Nephron progenitor cell (in vitro differentiated cells): ENCODE results near the gene RPS15.

Experiments used
- DNase-seq: peaks from one replicate; pipeline ENCODE4 v3.0.0; 2021
- H3K27ac Mint-ChIP-seq: 2 replicates; pipeline ENCODE4 v1.8.0; 2021; ENCODE audit warnings: mild to moderate bottlenecking, moderate library complexity, mixed read lengths
- H3K27me3 Mint-ChIP-seq: 2 replicates; pipeline ENCODE4 v1.8.0; 2021; ENCODE audit warnings: mild to moderate bottlenecking, low read depth, mixed read lengths; ENCODE audit not compliant: poor library complexity
- H3K36me3 Mint-ChIP-seq: 2 replicates; pipeline ENCODE4 v1.8.0; 2021; ENCODE audit warnings: low read depth, mixed read lengths
- H3K4me1 Mint-ChIP-seq: 2 replicates; pipeline ENCODE4 v1.8.0; 2021; ENCODE audit warnings: mixed read lengths
- H3K4me3 Mint-ChIP-seq: 2 replicates; pipeline ENCODE4 v1.8.0; 2021; ENCODE audit warnings: mild to moderate bottlenecking, moderate library complexity, mixed read lengths
- H3K9me3 Mint-ChIP-seq: 2 replicates; pipeline ENCODE4 v1.8.0; 2021; ENCODE audit warnings: mild to moderate bottlenecking, moderate library complexity, mixed read lengths
- CTCF ChIP-seq: fragments of 200-600 bp; sonication (generic); IDR thresholded peaks from 2 replicates; pipeline ENCODE4 v1.5.0; 2021; ENCODE audit warnings: antibody characterized with exemption

The RPS15 gene

DNA sequence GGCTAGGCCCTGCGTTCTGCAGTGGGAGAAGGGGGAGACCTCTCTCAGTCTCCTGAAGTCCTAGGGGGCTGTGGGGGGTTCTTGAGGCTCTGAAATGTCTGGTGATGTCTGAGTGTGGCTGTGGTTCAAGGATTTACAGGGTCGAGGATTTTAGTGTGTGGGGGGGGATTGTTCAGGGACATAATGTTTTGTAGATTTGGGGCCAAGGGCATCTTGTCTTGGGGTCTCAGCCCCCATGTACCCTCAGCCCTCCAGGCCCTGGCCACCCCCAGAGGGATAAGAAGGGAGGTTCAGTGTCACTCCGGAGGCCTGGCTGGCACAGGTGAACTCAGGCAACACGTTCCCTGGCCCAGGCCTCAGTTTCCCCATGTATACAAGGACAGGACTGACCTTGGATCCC is 9.3 kb downstream of the RPS15 start:
- no peak for DNase-seq
- Mint-ChIP-seq H3K27me3 (peaks cover 81% of the 10 kb centered on the region), H3K36me3 (peaks cover 4% of the 10 kb centered on the region), H3K9me3 (no peaks in the 10 kb centered on the region), H3K4me1 (peaks cover 9% of the 10 kb centered on the region), H3K27ac (no peak overlapping the region), H3K4me3 (peak overlapping the region; percentile 31)
- TF ChIP-seq CTCF: no peak

DNA sequence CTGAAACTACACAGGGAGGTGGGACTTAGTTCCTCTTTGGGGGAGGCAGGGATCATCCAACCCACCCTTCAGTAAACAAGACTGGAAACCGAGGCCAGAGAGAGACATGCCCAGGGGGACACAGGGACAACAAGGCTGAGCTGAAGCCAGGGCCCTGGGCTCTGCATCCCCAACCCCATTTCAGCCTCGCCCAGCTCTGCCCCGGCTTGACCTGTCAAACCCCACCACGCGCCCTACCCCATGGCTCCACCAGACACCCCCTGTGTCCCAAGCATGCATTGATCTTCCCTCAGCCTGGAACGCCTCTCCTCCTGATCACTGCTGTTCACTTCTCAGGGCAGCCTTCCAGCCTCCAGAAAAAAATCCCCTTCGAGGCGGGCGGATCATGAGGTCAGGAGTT is 9.7 kb downstream of the RPS15 start:
- H3K4me3 Mint-ChIP-seq: no peak overlapping the region
- peaks cover under 1% of the 10 kb centered on the region for H3K36me3 Mint-ChIP-seq
- H3K9me3 Mint-ChIP-seq: no peaks in the 10 kb centered on the region
- TF ChIP-seq CTCF: no peak
- peaks cover 5% of the 10 kb centered on the region for H3K4me1 Mint-ChIP-seq
- H3K27ac Mint-ChIP-seq: no peak overlapping the region
- DNase-seq: no peak
- H3K27me3 Mint-ChIP-seq: peaks cover 85% of the 10 kb centered on the region

DNA sequence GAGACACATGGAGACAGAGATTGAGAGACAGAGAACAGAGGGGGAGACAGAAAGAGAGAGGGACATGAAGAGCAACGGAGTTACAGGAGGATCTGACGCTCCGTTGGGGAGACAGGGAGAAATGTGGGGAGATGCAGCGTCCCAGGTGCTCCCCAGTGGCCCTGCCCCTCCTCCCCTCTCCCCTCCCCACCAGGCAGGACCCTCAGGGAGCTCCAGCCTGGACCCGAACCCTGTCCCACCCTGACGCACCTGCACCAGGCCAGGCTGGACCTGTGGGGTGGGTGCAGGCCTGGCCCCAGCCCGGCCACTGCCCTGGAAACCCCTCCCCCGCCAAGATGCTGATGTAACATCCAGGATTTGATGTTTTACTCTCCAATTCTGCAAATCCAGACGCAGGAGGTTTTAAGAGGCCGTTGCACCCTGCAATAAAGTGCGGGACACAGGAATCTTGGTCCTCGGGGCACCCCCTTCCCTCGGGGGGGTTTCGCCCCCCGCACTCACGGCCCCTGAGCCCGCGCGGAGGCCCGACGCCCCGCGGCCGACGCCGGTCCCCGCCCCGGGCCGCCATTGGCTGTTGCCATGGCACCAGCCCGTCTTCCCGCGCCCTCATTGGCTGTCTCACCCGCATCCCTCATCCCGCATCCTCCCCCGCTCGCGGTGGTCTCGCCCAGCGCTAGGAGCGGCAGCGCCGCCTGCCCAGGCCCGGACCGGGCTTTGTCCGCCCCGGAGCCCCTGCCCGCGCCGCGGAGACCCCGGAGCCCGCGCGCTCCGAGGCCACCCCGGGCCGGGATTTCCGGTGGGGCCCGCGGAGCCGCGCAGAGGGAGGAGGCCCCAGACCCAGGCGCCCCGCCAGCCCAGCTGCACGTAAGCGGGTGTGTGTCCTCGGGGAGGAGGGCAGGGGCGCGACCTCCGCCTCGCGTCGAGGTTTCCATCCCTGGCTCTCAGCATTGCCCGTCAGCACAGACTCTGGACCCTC is 11.6 kb downstream of the RPS15 start, which contains the start of gene APC2:
TSS of gene APC2 (plus strand) at position 655 of the 976 bp plus-strand sequence. CDS start 2,881 bp downstream, outside the sequence.
- H3K4me1 Mint-ChIP-seq: peaks cover 10% of the 10 kb centered on the region
- H3K27me3 Mint-ChIP-seq: peaks cover 90% of the 10 kb centered on the region
- TF ChIP-seq CTCF: no peak
- H3K4me3 Mint-ChIP-seq: peak within 1 kb of the TSS; percentile 47
- H3K9me3 Mint-ChIP-seq: peaks cover 4% of the 10 kb centered on the region
- H3K27ac Mint-ChIP-seq: no peak within 1 kb of the TSS
- peak; percentile 77 for DNase-seq
- no peaks in the 10 kb centered on the region for H3K36me3 Mint-ChIP-seq

DNA sequence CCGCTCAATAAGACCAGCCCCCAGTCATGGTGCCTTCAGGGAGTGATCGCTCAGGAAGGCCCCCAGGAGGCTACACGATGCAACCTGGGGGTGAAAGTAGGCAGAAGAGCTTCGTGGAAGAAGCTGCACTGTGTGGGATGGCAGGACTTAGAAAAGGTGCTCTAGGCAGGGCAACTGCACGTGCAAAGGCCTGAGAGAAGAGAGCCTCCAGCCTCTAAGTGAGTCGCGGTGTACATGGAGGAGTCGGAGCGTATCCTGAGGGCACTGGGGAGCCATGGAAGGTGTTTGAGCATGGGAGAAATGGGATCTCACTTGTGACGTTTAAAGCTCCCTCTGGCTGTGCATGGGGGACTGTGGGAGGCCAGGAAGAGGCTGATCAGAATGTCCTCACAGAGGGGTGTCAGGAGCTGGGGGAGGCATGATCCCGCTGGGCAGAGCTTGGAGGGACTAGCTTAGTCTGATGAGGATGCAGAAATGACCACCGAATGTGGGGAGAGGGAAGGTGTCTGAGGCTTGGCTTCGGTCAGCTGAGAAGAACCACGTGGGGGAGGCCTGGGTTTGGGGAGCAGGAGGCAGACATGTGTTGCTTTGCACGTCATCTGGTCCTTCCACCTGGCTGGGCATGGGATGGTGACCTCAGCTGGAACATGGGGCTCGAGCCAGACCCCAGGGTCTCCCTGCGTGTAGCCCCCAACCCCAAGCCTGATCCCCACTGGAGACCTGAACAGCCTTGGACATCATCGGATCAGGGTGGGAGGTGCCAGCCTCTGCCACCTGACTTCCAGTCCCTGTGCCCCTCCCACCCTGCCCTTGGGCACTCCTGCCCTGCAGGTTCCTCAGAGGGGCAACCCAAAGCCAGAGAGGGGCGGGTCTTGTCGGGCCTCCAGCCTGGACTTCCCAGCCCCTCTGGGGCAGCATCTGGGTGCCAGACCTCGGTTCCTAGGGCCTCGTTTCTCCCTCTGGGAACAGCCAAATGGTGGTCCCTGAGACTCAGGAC is 12.8 kb downstream of the RPS15 start:
- Mint-ChIP-seq H3K36me3 (no peaks in the 10 kb centered on the region), H3K27me3 (peaks cover 94% of the 10 kb centered on the region), H3K9me3 (peaks cover 4% of the 10 kb centered on the region), H3K27ac (no peak overlapping the region), H3K4me3 (peak overlapping the region; percentile 47), H3K4me1 (peaks cover 10% of the 10 kb centered on the region)
- DNase-seq: no peak
- no peak for TF ChIP-seq CTCF

DNA sequence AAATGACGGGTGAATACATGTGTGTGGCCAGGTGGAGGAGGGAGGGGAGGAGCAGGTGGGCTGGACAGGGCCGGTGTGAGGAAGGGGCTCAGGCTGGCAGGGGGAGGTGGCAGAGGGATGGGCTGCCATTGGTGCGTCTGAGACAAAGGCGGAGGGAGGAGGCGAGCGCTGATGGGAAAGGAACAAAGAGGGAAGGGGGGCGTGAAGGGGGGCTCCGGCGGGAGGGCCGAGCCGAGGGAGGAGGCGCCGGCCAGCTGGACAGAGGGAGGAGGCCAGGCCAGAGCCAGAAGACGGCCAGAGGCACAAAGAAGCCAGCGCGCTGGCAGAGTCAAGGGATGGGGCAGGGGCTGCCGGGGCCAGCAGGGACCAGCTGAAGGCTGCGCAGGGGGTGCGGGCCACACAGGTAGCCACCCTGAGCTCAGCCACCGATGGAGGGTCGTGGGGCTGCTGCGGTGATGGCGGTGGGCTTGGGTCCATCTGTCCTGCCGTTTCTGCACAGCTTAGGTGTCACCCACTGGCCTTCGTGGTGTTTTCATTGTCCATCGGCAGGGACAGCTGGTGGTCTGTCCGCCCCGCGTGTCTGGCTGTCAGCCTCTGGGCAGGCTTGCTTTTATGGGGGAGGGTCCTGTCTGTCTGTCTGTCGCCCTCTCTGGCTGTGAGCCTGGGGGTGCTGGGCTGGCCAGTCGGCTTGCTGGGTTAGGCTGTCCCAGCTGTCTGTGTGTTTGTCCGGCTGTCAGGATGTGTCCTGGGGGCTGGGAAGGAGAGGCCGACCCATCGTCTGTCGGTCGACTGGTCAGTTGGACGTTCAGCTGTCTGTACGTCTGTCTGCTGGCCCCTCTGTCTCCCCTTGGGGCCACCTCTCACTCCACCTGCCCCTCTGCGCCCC is 14.0 kb downstream of the RPS15 start:
- Mint-ChIP-seq H3K27ac (no peak overlapping the region), H3K27me3 (peaks cover 93% of the 10 kb centered on the region)
- no peak for TF ChIP-seq CTCF

More for the DNA sequence above, 14.0 kb downstream of the RPS15 start:
- Mint-ChIP-seq H3K9me3 (peaks cover 4% of the 10 kb centered on the region), H3K4me3 (no peak overlapping the region), H3K36me3 (no peaks in the 10 kb centered on the region), H3K4me1 (peaks cover 10% of the 10 kb centered on the region)
- DNase-seq: peak; percentile 32
